GM18498 (cell line): Measurements from ENCODE around the gene EXOSC5.
"Not testable (repeated sequence)": the region's sequence is repeated elsewhere in the genome, so short reads cannot be mapped to it uniquely, and the experiment has no call there.

Experiments
- ATAC-seq: cut with Tn5 transposase; IDR thresholded peaks from one replicate; pipeline ENCODE4 v1.9.1; 2021; ENCODE audit warnings: mild to moderate bottlenecking, moderate library complexity; ENCODE audit not compliant: unreplicated experiment

Gene EXOSC5

GRCh38 chr19:41408846-41409245, 11.7 kb upstream of the EXOSC5 start:
- not testable (repeated sequence) for ATAC-seq

DNA sequence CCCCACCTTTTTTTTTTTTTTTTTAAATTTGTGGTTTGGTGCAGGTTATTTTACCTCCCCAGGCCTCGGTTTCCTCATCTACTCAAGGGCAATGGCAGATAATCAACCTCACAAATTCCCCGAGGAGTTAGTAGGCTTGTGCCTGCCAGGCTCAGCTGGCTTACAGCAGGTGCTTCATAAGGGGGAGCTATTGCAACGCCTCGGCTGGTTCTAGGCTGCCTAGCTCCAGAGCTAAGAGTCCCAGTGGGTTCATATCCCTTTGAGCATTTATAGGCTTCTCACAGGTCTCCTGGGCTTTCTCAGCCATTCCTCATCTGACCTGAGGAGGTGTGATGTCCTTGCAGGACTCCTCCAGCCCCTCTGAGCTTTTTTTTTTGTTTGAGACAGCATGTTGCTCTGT, 11.1 kb upstream of the EXOSC5 start:
- no peak for ATAC-seq

- no peak for ATAC-seq
These were observed 10.1 kb upstream of the EXOSC5 start for GRCh38 chr19:41407271-41407670.

DNA sequence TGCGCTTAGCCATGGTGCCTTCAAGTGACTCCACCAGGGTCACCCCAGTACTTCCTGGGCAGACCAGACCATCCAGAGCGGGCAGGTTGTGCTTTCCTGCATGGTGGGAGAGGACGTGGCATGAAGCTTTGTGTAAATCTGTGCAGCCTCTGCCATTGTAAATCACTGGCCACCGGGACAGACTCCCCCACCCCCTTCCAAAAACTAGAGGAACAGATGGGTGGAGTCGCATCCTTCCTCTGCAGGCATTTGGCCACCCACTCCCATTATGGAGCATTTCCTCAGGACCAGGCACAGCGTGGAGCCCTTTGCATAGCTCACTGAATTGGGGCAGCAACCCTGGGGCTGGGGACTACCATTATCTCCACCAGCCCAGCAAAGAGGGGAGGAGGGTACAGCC, 8.6 kb upstream of the EXOSC5 start:
- ATAC-seq, result no peak

GRCh38 chr19:41403181-41403970, 6.2 kb upstream of the EXOSC5 start:
- ATAC-seq, result no peak

GRCh38 chr19:41402010-41402409, 4.9 kb upstream of the EXOSC5 start:
- ATAC-seq, result no peak

GRCh38 chr19:41401483-41401882, 4.3 kb upstream of the EXOSC5 start:
- ATAC-seq, result no peak

GRCh38 chr19:41399525-41399924, 2.4 kb upstream of the EXOSC5 start:
- ATAC-seq, result no peak

- ATAC-seq, result no peak
These were observed 1.9 kb upstream of the EXOSC5 start for GRCh38 chr19:41399091-41399490.

DNA sequence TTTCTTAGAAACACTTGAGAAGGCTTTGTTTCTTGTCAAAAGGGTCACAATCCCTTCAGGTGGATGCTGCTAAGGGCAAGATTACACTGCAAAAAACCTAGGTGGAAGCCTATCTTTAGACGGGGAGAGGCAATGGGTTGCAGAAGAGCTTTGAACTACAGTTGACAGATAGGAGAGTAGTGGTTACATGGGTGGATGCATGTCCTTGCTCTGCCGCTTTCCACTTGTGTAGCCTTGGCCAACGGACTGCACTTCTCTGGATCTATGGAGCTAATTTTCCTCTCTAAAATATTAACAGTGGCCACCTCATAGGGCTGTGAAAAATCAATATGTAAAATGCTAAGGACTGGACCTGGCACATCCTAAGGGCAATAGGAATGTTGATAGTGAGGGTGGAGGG, 1.4 kb upstream of the EXOSC5 start:
- ATAC-seq, result no peak

DNA sequence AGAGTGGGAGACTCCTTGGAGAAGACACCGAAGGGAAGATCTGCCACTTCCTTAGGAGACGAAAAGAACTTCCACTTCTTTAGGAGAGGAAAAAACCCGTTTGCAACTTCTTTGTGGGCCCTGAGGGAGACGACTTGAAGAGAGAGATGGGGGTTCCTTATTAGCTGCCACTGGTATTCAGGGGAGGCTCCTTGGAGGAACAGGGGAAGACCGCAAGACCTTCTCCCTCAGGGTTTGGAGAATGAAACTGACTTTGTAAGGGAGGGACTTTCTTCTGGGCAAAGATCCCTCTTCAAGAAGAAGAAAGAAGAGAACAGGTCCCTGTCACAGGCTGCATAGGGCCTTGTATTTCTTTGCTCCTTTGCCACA, 875 bp upstream of the EXOSC5 start:
- ATAC-seq, result no peak

DNA sequence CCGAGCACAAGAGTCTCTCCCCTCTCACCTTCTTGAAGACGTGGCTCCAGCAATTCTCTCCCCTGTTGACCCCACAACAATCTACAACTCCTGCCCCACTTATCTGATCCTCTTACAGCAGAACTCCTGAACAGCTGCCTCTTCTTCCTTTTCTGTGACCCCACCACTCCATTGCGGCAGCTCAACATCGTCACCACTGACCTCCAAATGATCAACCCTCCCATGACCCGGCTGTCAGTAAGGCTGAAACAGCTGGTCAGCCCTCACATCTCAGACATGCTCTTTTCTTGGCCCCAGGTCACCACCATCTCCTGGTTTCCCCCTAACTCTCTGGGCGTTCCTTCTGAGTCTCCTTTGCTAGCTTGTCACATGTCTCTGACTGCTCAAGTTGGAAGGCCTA, 1.8 kb downstream of the EXOSC5 start:
- ATAC-seq, result no peak

- ATAC-seq, result no peak
These were observed 4.4 kb downstream of the EXOSC5 start for GRCh38 chr19:41392775-41393174.

GRCh38 chr19:41391618-41392017, 5.5 kb downstream of the EXOSC5 start:
- no peak for ATAC-seq

- ATAC-seq, result no peak
These were observed 10.7 kb downstream of the EXOSC5 start for GRCh38 chr19:41386442-41386841.

- ATAC-seq, result no peak
These were observed 12.8 kb downstream of the EXOSC5 start for GRCh38 chr19:41384351-41384750.

- not testable (repeated sequence) for ATAC-seq
These were observed 15.6 kb downstream of the EXOSC5 start for GRCh38 chr19:41381536-41381935.

DNA sequence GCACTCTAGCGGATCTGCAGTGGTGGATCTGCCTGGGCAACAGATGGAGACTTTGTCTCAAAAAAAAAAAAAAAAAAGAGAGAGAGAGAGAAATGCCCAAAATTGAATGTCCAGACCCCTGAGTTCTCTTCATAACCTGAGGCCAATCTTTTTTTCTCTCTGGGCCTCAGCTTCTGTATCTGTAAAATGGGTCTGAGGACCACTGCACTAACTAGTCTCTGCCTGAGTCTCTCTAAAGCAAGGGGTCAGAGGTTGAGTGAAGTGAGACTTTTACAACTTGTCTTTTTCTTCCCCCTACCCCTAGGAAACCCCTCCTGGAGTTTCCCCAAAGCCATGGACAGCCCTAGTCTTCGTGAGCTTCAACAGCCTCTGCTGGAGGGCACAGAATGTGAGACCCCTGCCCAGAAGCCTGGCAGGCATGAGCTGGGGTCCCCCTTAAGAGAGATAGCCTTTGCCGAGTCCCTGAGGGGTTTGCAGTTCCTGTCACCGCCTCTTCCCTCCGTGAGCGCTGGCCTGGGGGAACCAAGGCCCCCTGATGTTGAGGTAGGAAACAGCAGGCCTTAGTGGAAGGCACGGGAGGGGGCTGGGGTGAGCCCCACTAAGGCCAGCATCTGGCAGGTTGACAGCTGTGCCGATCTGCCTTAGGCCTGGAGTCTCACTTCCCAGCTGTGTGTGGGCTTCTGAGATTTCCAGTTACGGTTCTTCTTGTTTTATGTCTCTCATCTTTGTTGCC, 19.0 kb downstream of the EXOSC5 start:
- ATAC-seq, result no peak

- ATAC-seq, result no peak
These were observed 20.2 kb downstream of the EXOSC5 start for GRCh38 chr19:41376998-41377365.

DNA sequence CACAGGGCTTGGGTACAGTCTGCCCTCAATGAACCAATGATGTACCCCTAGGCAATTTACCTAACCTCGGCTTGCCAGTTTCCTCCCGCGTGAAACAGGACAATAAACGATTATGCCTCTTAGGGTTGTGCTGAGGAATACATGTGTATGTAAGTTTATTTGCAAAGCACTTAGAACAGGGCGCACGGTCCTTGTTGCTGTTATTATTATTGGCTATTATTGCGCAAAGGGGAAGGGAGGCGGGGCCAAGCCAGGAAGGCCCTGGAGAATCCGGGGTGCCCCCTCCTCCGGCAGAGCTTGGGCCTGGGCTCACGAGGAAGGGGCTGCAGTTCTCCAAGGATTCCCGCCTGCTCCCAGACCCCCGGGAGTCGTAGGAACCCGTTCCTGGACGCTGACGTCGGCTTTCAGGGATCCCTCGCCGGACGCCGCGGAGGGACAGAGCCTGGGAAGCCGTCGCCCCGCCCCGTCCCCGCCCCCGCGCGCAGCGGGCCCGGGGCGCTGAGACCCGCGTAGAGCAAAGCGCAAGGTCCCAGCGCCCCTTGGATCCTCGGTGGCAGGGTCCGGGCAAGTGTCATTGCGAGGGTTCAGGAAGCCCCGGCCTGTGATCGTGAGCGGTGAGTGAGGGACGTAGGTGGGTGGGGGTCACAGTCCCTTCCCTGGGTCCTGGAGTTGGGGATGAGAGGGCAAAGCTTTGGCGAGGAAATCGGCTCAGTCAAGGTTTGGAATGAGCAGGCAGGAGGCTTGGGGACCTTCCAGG, 20.7 kb downstream of the EXOSC5 start, which contains the start of gene TMEM91:
TMEM91 (plus strand) TSS at position 293 of the 757 bp plus-strand sequence. CDS start 1,777 bp downstream, outside the sequence.
- no peak for ATAC-seq

DNA sequence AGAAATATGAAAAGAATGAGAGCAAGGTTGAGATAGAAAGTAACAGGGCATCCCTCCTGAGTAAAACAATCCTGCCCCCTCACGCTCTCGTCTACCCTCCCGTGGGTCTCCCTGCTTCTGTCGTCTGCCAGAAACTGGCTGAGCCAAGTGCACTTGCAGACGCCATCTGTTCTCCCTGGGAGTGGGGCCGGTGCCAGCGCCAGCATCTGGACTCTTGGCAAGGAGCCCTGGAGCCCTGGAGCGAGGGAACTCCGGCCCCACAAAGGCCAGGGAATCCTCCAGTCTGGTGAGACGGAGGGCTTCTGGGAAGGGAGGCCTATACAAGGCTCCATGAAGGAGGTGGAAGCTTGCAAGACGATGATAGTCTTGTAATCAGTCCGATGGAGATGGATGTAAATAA, 23.2 kb downstream of the EXOSC5 start:
- no peak for ATAC-seq

DNA sequence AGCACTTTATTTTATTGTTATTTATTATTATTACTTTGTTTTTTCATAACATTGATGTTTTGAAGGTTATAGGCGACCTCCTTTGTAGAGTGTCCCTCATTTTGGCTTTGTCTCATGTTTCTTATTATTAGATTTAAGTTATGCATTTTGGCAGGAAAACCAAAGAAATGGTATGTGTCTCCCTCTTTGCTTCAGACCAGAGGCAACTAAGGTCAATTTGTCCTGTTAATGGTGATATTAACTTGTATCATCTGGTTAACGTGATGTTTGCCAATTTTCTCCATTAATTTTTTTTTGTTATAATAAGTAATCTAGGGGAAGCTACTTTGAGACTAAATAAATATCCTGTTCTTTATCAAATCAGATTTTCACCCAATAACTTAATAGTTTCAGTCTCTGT, 24.7 kb downstream of the EXOSC5 start:
- no peak for ATAC-seq
